Tibial artery (tissue), 4 donors: ENCODE data around the gene TTLL7.

Experiments used
- DNase-seq, 2 donors: peaks; one replicate each; pipeline ENCODE4 v3.0.0-alpha.2; 2019
- H3K27ac ChIP-seq, 2 donors: fragments of 200-600 bp; sonication (generic) in 1 of 2; 1 replicate in 1 of 2; 2 replicates in 1 of 2; pipeline ENCODE4 v1.5.1; 2018 to 2019; ENCODE audit warnings: mild to moderate bottlenecking in 1 of 2
- H3K27me3 ChIP-seq, 2 donors: fragments of 200-600 bp; sonication (generic) in 1 of 2; one replicate each; pipeline versions ENCODE4 v1.5.1 to v1.6.0; 2016 to 2019
- H3K36me3 ChIP-seq, 3 donors: fragments of 200-600 bp; sonication (generic) in 2 of 3; one replicate each; pipeline ENCODE4 v1.5.1; 2016 to 2019; ENCODE audit warnings: mild to moderate bottlenecking in 2 of 3
- H3K4me1 ChIP-seq, 4 donors: fragments of 200-600 bp; sonication (generic) in 2 of 4; 1 replicate in 3 of 4; 2 replicates in 1 of 4; pipeline ENCODE4 v1.5.1; 2016 to 2019
- H3K4me3 ChIP-seq, 2 donors: fragments of 200-600 bp; sonication (generic) in 1 of 2; 1 replicate in 1 of 2; 2 replicates in 1 of 2; pipeline ENCODE4 v1.5.1; 2018 to 2019; ENCODE audit warnings: mild to moderate bottlenecking in 2 of 2
- H3K9me3 ChIP-seq, 3 donors: fragments of 200-600 bp; sonication (generic) in 1 of 3; one replicate each; pipeline ENCODE4 v1.5.1; 2016 to 2019
- intact Hi-C: fragments of 100-400 bp; cut with DNase I; formaldehyde crosslinking; loops from one replicate; pipeline ENCODE4 v1.15.0; 2023; ENCODE audit warnings: low total_unique reads
- TF ChIP-seq, protein P1 (sequence below), 2 experiments: fragments of 200-600 bp in 1 of 2; fragments of 450-650 bp in 1 of 2; IDR thresholded peaks; one replicate each; pipeline ENCODE4 v1.5.1; 2017 to 2019; ENCODE audit warnings: antibody characterized with exemption in 2 of 2, mild to moderate bottlenecking in 1 of 2, moderate library complexity in 1 of 2

TTLL7 gene

DNA sequence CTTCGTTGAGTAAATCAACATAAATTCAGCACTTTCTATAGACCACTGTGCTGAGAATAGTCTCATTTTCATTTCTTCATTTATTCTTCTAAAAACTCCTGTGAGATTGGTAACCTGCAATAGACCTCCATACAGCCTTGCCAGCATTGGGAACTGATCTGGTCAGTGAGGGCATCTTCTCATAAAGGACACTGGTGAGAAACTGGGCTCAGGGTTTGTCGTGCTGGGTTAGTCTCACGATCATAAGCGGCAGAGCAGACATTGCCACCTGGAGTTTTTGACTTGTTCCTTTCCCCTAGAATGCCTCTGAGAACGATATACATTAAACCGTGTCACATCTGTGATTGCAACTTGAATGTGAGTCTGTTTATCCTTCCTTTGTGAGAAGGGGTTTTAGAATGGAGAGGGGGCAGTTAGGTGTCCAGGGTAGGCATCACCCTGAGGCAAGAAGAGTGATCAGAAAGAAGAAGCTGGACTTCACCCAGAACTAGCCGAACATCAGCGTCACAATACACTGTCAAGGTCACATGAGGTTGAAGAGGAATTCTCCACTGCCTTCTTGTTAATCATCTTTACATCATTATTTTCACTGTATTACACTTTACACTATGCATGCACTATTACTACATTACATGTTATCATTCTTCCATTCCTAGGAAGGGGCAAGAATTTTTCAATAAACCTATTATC is 1.4 kb upstream of the TTLL7 start:
- Histone ChIP-seq H3K27me3 (no peaks in the 10 kb centered on the region), H3K27ac (peak overlapping the region; percentile 96 to 99), H3K4me3 (peak overlapping the region; percentile 13 to 28), H3K36me3 (no peaks in the 10 kb centered on the region), H3K9me3 (no peaks in the 10 kb centered on the region), H3K4me1 (peaks cover 0 to 52% (median 9%) of the 10 kb centered on the region in 4 donors)
- TF ChIP-seq, protein P1, sequence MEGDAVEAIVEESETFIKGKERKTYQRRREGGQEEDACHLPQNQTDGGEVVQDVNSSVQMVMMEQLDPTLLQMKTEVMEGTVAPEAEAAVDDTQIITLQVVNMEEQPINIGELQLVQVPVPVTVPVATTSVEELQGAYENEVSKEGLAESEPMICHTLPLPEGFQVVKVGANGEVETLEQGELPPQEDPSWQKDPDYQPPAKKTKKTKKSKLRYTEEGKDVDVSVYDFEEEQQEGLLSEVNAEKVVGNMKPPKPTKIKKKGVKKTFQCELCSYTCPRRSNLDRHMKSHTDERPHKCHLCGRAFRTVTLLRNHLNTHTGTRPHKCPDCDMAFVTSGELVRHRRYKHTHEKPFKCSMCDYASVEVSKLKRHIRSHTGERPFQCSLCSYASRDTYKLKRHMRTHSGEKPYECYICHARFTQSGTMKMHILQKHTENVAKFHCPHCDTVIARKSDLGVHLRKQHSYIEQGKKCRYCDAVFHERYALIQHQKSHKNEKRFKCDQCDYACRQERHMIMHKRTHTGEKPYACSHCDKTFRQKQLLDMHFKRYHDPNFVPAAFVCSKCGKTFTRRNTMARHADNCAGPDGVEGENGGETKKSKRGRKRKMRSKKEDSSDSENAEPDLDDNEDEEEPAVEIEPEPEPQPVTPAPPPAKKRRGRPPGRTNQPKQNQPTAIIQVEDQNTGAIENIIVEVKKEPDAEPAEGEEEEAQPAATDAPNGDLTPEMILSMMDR (IDR thresholded peaks at IDR 0.05), result no peak
- intact Hi-C loops, result no loop called here
- DNase-seq, result no peak

DNA sequence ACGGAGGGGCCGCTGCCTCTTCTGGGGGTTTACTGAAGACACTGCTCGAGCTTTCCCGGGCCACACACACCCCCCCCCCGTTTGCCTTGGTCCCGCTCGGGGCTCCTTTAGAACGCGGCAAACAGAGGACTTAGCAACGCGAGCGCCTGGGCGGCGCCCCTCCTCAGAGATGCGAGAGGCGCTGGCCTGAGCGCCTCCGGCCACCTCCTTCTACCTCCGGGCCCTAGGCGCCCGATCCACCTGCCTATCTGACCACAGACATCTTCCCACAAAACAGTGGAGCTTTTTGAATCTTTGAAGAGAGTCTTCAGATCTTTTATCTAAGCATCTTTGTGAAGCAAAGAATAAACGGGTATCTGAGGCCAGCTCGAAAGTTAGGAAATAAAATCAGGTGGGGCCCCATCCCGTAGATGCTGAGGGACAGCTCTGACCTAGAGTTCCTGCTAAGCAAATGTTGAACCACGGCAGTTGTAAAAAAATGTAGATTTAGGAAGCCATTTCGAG is 436 bp upstream of the TTLL7 start:
- peak overlapping the region; percentile 85 to 91 for H3K4me3 ChIP-seq
- H3K9me3 ChIP-seq, result no peaks in the 10 kb centered on the region
- no peaks in the 10 kb centered on the region for H3K27me3 ChIP-seq
- H3K27ac ChIP-seq, result peak overlapping the region; percentile 96 to 99
- intact Hi-C loops, result loop anchor here (5.0 to 10.0 kb wide), 2 partner anchors 65 to 78 kb away; no protein-coding TSS in a partner anchor
- TF ChIP-seq, protein P1 (IDR thresholded peaks at IDR 0.05), result no peak
- peaks cover 0 to 62% (median 11%) of the 10 kb centered on the region in 4 donors for H3K4me1 ChIP-seq
- H3K36me3 ChIP-seq, result no peaks in the 10 kb centered on the region
- peak; percentile 72 to 89 for DNase-seq

DNA sequence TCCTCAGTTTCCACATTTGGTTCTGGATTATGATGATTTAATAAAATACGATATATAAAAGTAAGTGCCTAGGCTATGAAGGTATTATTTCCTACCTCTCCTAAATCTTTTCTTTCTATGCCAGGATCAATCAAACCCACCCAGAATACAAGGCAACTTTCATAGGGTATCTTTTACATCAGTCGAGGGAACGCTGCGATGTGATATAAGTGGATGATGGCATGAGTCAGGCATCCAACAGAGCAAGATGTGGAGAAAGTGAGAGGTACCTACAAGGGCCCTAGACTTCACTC is 781 bp downstream of the TTLL7 start:
- TF ChIP-seq, protein P1 (IDR thresholded peaks at IDR 0.05), result no peak
- H3K27ac ChIP-seq, result peak overlapping the region; percentile 96 to 99
- no peaks in the 10 kb centered on the region for H3K27me3 ChIP-seq
- no peak for DNase-seq
- H3K4me3 ChIP-seq, result peak overlapping the region; percentile 85 to 91
- intact Hi-C loops, result loop anchor here (5.0 to 10.0 kb wide), 2 partner anchors 63 to 79 kb away; no protein-coding TSS in a partner anchor
- H3K4me1 ChIP-seq, result peaks cover 0 to 72% (median 16%) of the 10 kb centered on the region in 4 donors
- H3K36me3 ChIP-seq, result no peaks in the 10 kb centered on the region
- no peaks in the 10 kb centered on the region for H3K9me3 ChIP-seq

DNA sequence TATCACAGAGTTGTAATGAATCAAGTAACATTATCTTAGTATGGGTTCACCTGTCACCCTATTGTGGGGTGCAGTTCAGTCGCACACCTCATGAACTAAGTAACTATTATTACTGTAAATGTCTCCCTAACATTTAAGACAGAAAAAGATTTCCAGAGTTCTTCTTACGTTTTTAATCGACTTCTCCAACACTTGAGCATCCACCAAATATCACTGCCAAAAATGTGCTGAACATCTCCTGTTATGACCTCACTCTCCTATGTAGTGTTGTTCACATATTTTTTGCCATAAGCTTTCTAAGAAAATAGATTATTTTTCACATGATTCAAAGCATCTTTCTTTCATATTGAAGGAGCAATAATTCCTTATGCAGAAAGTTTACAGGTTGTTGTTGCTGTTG is 1.3 kb downstream of the TTLL7 start:
- Histone ChIP-seq H3K27ac (peak overlapping the region; percentile 96 to 99), H3K27me3 (no peaks in the 10 kb centered on the region), H3K36me3 (no peaks in the 10 kb centered on the region), H3K4me1 (peaks cover 0 to 77% (median 16%) of the 10 kb centered on the region in 4 donors), H3K9me3 (no peaks in the 10 kb centered on the region), H3K4me3 (peak overlapping the region; percentile 85 to 91)
- intact Hi-C loops, result loop anchor here (5.0 to 10.0 kb wide), 2 partner anchors 63 to 80 kb away; no protein-coding TSS in a partner anchor
- TF ChIP-seq, protein P1 (IDR thresholded peaks at IDR 0.05), result no peak
- DNase-seq, result no peak

DNA sequence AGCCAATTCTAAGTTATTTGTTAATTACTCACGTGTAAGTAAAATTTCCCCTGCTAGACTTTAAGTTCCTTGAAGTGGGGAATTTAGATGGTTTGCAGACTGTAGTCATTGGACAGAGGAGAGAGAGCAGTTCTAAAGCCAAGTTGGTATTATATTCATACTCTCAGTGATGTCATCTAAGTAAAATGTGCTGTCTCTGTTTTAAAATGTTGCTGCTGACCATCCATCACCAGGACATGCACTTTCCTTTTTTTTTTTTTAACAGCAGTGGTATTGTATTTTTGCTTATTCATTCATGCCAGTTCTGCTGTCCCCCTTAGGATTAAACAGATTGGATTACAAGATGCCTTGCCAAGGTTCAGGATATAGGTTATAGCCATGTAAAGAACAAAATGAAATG is 2.3 kb downstream of the TTLL7 start:
- intact Hi-C loops, result loop anchor here (5.0 to 10.0 kb wide), 2 partner anchors 62 to 81 kb away; no protein-coding TSS in a partner anchor
- H3K4me1 ChIP-seq, result peaks cover 0 to 69% (median 16%) of the 10 kb centered on the region in 4 donors
- no peaks in the 10 kb centered on the region for H3K27me3 ChIP-seq
- H3K27ac ChIP-seq, result peak overlapping the region; percentile 31 to 96
- TF ChIP-seq, protein P1 (IDR thresholded peaks at IDR 0.05), result no peak
- no peaks in the 10 kb centered on the region for H3K36me3 ChIP-seq
- no peak for DNase-seq
- H3K9me3 ChIP-seq, result no peaks in the 10 kb centered on the region
- H3K4me3 ChIP-seq, result peak overlapping the region; percentile 85 to 91
